C4-2B (cell line): ENCODE data around the gene SH3RF3.

Experiments used
- ZFX ChIP-seq: fragments of 450-650 bp; IDR thresholded peaks from 2 replicates; pipeline ENCODE4 v1.6.1; 2017
- TF ChIP-seq, protein P1 (sequence below): fragments of 450-650 bp; conservative IDR thresholded peaks from 2 replicates; pipeline ENCODE4 v1.5.1; 2017; ENCODE audit warnings: mild to moderate bottlenecking

GRCh38 chr2:109486711-109487535 lies 357.9 kb downstream of the SH3RF3 start:
- TF ChIP-seq, protein P1, sequence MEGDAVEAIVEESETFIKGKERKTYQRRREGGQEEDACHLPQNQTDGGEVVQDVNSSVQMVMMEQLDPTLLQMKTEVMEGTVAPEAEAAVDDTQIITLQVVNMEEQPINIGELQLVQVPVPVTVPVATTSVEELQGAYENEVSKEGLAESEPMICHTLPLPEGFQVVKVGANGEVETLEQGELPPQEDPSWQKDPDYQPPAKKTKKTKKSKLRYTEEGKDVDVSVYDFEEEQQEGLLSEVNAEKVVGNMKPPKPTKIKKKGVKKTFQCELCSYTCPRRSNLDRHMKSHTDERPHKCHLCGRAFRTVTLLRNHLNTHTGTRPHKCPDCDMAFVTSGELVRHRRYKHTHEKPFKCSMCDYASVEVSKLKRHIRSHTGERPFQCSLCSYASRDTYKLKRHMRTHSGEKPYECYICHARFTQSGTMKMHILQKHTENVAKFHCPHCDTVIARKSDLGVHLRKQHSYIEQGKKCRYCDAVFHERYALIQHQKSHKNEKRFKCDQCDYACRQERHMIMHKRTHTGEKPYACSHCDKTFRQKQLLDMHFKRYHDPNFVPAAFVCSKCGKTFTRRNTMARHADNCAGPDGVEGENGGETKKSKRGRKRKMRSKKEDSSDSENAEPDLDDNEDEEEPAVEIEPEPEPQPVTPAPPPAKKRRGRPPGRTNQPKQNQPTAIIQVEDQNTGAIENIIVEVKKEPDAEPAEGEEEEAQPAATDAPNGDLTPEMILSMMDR, result no peak
- no peak for TF ChIP-seq ZFX
